ENCODE results near the gene C1QTNF4. TPM values are rescaled to one million over a fixed set of nuclear protein-coding genes. Genes with fewer than 3 reads are reported as not detected.

The C1QTNF4 gene
- polyA plus RNA-seq, 1 donor (not counting 4 experiments of a cell fraction or from before 2014, with no cell fraction given) = not detected

- H3K4me1 ChIP-seq (ENCODE audit: control insufficient read depth, extremely low read depth, insufficient read depth, low read length) = peaks cover 32% of the 10 kb centered on the region
- TF ChIP-seq EZH2 (IDR thresholded peaks at IDR 0.05; ENCODE audit: low read length) (no peak), CTCF (optimal IDR thresholded peaks at IDR 0.05 in 1 of 3, IDR thresholded peaks at IDR 0.05 in 1 of 3, conservative IDR thresholded peaks at IDR 0.05 in 1 of 3; ENCODE audit: extremely low read depth in 1 of 3, insufficient read depth in 2 of 3, low read length in 3 of 3) (no peak)
- no peak overlapping the region for H2AFZ ChIP-seq (ENCODE audit: control insufficient read depth, low read length)
- peak overlapping the region; percentile 28 for H3K4me2 ChIP-seq (ENCODE audit: control insufficient read depth, extremely low read depth, insufficient read depth, low read depth, low read length)
- H3K9ac ChIP-seq (ENCODE audit: control insufficient read depth, extremely low read depth, insufficient read depth, low read length) = peak overlapping the region; percentile 10
- peaks cover 7 to 30% of the 10 kb centered on the region in 2 experiments for H3K36me3 ChIP-seq (ENCODE audit: control insufficient read depth in 2 of 2, extremely low read depth in 1 of 2, insufficient read depth in 2 of 2, low read length in 2 of 2)
- peaks cover 3% of the 10 kb centered on the region for H3K9me1 ChIP-seq (ENCODE audit: control insufficient read depth, extremely low read depth, insufficient read depth, low read length)
- H3K4me3 ChIP-seq (ENCODE audit: control insufficient read depth in 2 of 3, extremely low read depth in 1 of 3, insufficient read depth in 2 of 3, low read depth in 1 of 3, low read length in 3 of 3) = no peak overlapping the region
- H3K27me3 ChIP-seq (ENCODE audit: control insufficient read depth, extremely low read depth, insufficient read depth, low read length) = no peaks in the 10 kb centered on the region
- DNase-seq (ENCODE audit: low read depth, low spot score) = no peak
- H3K79me2 ChIP-seq (ENCODE audit: control insufficient read depth, insufficient read depth, low read length) = peaks cover 56% of the 10 kb centered on the region
- FAIRE-seq = no peak
- H3K9me3 ChIP-seq (ENCODE audit: control insufficient read depth, low read depth, low read length) = no peaks in the 10 kb centered on the region
- H4K20me1 ChIP-seq (ENCODE audit: control insufficient read depth, extremely low read depth, insufficient read depth, low read length) = peaks cover 9% of the 10 kb centered on the region
- dilution Hi-C loops (cut with MboI; ENCODE audit: extremely low pct_ligation_motif_present, low sequenced_read_pairs) = no loop called here
- peak overlapping the region; percentile 46 for H3K27ac ChIP-seq (ENCODE audit: control insufficient read depth, insufficient read depth, low read length)
These were observed 22.9 kb downstream of the C1QTNF4 start for GRCh38 chr11:47571357-47571729.

- Histone ChIP-seq H3K36me3 (ENCODE audit: control insufficient read depth in 2 of 2, extremely low read depth in 1 of 2, insufficient read depth in 2 of 2, low read length in 2 of 2) (peaks cover 7 to 30% of the 10 kb centered on the region in 2 experiments), H3K27me3 (ENCODE audit: control insufficient read depth, extremely low read depth, insufficient read depth, low read length) (no peaks in the 10 kb centered on the region), H3K9me1 (ENCODE audit: control insufficient read depth, extremely low read depth, insufficient read depth, low read length) (peaks cover 3% of the 10 kb centered on the region), H3K9ac (ENCODE audit: control insufficient read depth, extremely low read depth, insufficient read depth, low read length) (no peak overlapping the region), H3K4me2 (ENCODE audit: control insufficient read depth, extremely low read depth, insufficient read depth, low read depth, low read length) (no peak overlapping the region), H2AFZ (ENCODE audit: control insufficient read depth, low read length) (no peak overlapping the region), H3K27ac (ENCODE audit: control insufficient read depth, insufficient read depth, low read length) (no peak overlapping the region), H3K4me1 (ENCODE audit: control insufficient read depth, extremely low read depth, insufficient read depth, low read length) (peaks cover 34% of the 10 kb centered on the region), H3K4me3 (ENCODE audit: control insufficient read depth in 2 of 3, extremely low read depth in 1 of 3, insufficient read depth in 2 of 3, low read depth in 1 of 3, low read length in 3 of 3) (no peak overlapping the region), H3K9me3 (ENCODE audit: control insufficient read depth, low read depth, low read length) (no peaks in the 10 kb centered on the region), H4K20me1 (ENCODE audit: control insufficient read depth, extremely low read depth, insufficient read depth, low read length) (peaks cover 9% of the 10 kb centered on the region), H3K79me2 (ENCODE audit: control insufficient read depth, insufficient read depth, low read length) (peaks cover 61% of the 10 kb centered on the region)
- dilution Hi-C loops (cut with MboI; ENCODE audit: extremely low pct_ligation_motif_present, low sequenced_read_pairs) = no loop called here
- DNase-seq (ENCODE audit: low read depth, low spot score) = no peak
- TF ChIP-seq EZH2 (IDR thresholded peaks at IDR 0.05; ENCODE audit: low read length) (no peak), CTCF (optimal IDR thresholded peaks at IDR 0.05 in 1 of 3, IDR thresholded peaks at IDR 0.05 in 1 of 3, conservative IDR thresholded peaks at IDR 0.05 in 1 of 3; ENCODE audit: extremely low read depth in 1 of 3, insufficient read depth in 2 of 3, low read length in 3 of 3) (no peak)
- FAIRE-seq = no peak
These were observed 23.4 kb downstream of the C1QTNF4 start for GRCh38 chr11:47570651-47571356.
